ENCODE data around the gene LRRC14B.
"Not testable (repeated sequence)": the region's sequence is repeated elsewhere in the genome, so short reads cannot be mapped to it uniquely, and the experiment has no call there.

Gene LRRC14B

DNA sequence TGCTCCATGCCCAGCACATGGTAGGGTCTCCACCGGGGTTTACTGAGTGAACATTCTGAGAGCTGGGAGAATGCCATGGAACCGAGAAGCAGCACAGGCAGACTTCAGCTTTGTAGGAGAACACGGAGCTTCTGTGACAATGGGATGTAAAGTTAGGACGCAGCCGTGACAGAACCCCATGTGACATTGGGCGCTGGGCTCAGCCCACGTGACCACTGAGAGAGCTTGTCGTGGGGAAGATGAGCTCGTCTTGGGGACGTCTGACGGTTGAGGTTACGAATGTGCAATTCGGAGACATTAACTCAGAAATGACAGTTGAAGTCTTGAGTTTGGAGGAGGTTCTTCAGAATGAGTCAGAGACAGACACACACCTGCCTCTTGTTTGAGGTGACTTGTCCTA is 40.4 kb downstream of the LRRC14B start:
- Histone ChIP-seq H3K36me3 (peaks cover 67% of the 10 kb centered on the region), H3K27ac (no peak overlapping the region), H3K27me3 (ENCODE audit: insufficient read depth, low read depth, severe bottlenecking) (no peaks in the 10 kb centered on the region), H3K9me3 (ENCODE audit: severe bottlenecking) (no peaks in the 10 kb centered on the region), H3K4me3 (ENCODE audit: low read depth, low read length) (no peak overlapping the region)
- no peak for DNase-seq
- TF ChIP-seq, protein P1, sequence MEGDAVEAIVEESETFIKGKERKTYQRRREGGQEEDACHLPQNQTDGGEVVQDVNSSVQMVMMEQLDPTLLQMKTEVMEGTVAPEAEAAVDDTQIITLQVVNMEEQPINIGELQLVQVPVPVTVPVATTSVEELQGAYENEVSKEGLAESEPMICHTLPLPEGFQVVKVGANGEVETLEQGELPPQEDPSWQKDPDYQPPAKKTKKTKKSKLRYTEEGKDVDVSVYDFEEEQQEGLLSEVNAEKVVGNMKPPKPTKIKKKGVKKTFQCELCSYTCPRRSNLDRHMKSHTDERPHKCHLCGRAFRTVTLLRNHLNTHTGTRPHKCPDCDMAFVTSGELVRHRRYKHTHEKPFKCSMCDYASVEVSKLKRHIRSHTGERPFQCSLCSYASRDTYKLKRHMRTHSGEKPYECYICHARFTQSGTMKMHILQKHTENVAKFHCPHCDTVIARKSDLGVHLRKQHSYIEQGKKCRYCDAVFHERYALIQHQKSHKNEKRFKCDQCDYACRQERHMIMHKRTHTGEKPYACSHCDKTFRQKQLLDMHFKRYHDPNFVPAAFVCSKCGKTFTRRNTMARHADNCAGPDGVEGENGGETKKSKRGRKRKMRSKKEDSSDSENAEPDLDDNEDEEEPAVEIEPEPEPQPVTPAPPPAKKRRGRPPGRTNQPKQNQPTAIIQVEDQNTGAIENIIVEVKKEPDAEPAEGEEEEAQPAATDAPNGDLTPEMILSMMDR (IDR thresholded peaks at IDR 0.05; ENCODE audit: low read depth, low read length), result no peak

DNA sequence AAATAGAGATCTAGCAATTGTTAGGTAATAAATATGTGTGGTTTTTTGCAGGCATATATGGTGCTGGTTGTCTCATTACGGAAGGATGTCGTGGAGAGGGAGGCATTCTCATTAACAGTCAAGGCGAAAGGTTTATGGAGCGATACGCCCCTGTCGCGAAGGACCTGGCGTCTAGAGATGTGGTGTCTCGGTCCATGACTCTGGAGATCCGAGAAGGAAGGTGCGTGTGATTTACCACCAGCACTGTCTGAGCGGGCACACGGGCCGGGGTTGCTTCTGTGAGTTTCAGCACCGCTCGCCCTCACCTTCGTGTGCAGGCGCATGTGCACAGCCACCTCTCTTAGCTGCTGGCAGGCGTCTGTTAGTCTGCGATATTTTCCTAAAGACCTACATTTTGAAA is 42.1 kb downstream of the LRRC14B start:
- not testable (repeated sequence) for H3K4me3 ChIP-seq (ENCODE audit: low read depth, low read length); H3K9me3 ChIP-seq (ENCODE audit: severe bottlenecking); H3K27me3 ChIP-seq (ENCODE audit: insufficient read depth, low read depth, severe bottlenecking); DNase-seq; H3K27ac ChIP-seq
- H3K36me3 ChIP-seq, result peaks cover 59% of the 10 kb centered on the region

DNA sequence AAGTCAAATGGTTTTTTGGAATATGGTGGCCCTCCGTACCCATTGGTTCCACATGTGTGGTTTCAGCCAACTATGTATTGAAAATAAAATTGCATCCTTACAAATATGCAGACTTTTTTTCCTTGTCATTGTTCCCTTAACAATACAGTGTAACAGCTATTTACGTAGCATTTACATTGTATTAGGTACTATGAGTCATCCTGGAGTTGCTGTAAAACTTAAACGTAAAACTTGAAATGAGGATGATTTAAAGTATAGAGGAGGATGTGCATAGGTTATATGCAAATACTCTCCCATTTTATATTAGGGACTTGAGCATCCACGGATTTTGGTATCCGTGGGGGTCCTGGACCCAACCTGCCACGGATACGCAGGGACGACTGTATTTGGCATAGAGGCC is 43.2 kb downstream of the LRRC14B start:
- peaks cover 55% of the 10 kb centered on the region for H3K36me3 ChIP-seq
- H3K27ac ChIP-seq, result no peak overlapping the region

DNA sequence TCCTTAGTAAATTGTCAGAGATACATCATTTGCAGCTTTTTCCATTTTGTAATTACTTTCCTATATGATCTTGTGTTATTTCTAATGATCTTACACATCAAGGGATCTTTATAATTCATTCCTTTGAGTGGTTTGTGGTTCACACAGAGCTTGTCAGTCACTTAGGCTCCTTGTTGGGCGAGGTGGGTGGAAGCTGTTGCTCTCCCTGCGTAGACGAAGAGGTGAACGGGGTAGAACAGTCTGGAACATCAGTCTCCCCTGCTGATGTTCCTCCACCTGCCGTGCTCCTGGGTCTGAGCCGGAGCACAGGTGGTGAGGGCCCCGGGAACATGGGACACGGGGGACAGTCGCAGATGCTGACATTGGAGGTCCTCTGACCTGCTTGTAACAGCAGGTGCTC is 44.2 kb downstream of the LRRC14B start:
- peaks cover 53% of the 10 kb centered on the region for H3K36me3 ChIP-seq
- not testable (repeated sequence) for H3K9me3 ChIP-seq (ENCODE audit: severe bottlenecking); H3K27ac ChIP-seq; DNase-seq; H3K4me3 ChIP-seq (ENCODE audit: low read depth, low read length); H3K27me3 ChIP-seq (ENCODE audit: insufficient read depth, low read depth, severe bottlenecking)

More for the DNA sequence above, 43.2 kb downstream of the LRRC14B start:
- H3K9me3 ChIP-seq (ENCODE audit: severe bottlenecking), result no peaks in the 10 kb centered on the region
- H3K4me3 ChIP-seq (ENCODE audit: low read depth, low read length), result no peak overlapping the region
- DNase-seq, result no peak
- TF ChIP-seq, protein P1 (IDR thresholded peaks at IDR 0.05; ENCODE audit: low read depth, low read length), result no peak
- H3K27me3 ChIP-seq (ENCODE audit: insufficient read depth, low read depth, severe bottlenecking), result no peaks in the 10 kb centered on the region

DNA sequence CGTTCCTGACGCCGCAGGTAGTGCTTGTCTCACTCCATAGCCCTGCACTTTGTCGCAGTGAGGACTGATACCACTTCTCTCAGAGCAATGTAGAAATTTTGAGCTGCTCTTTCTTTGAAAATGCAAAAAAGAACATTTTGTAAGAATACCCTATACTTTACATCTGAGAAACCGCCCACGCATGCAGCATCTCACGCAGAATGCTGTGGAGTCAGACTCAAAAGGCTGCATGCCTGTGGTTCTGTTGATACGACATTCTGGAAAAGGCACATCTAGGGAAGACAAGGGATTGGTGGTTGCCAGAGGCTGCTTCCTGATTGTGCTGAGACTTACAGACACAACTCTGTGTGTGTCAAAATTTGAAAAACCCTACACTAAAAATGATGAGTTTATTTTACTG is 46.6 kb downstream of the LRRC14B start:
- not testable (repeated sequence) for H3K4me3 ChIP-seq (ENCODE audit: low read depth, low read length); H3K27me3 ChIP-seq (ENCODE audit: insufficient read depth, low read depth, severe bottlenecking); H3K9me3 ChIP-seq (ENCODE audit: severe bottlenecking); DNase-seq; H3K27ac ChIP-seq
- H3K36me3 ChIP-seq, result peaks cover 69% of the 10 kb centered on the region

DNA sequence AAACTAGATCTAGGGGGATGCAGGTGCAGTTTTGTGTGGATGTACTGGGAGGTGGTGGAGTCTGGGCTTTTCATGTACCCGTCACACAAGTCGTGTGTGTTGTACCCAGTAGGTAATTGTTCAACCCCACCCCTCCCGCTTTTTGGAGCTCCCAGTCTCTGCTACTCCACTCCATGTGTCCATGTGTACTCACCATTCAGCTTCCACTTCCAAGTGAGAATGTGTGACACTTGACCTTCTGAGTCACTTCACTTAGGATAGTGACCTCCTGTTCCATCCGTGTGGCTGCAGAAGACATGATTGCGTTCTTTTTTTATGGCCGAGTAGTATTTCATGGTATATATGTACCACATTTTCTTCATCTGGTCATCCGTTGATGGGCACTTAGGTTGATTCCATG is 49.3 kb downstream of the LRRC14B start:
- DNase-seq; H3K4me3 ChIP-seq (ENCODE audit: low read depth, low read length); H3K27ac ChIP-seq; H3K9me3 ChIP-seq (ENCODE audit: severe bottlenecking); H3K27me3 ChIP-seq (ENCODE audit: insufficient read depth, low read depth, severe bottlenecking): not testable (repeated sequence)
- peaks cover 57% of the 10 kb centered on the region for H3K36me3 ChIP-seq

DNA sequence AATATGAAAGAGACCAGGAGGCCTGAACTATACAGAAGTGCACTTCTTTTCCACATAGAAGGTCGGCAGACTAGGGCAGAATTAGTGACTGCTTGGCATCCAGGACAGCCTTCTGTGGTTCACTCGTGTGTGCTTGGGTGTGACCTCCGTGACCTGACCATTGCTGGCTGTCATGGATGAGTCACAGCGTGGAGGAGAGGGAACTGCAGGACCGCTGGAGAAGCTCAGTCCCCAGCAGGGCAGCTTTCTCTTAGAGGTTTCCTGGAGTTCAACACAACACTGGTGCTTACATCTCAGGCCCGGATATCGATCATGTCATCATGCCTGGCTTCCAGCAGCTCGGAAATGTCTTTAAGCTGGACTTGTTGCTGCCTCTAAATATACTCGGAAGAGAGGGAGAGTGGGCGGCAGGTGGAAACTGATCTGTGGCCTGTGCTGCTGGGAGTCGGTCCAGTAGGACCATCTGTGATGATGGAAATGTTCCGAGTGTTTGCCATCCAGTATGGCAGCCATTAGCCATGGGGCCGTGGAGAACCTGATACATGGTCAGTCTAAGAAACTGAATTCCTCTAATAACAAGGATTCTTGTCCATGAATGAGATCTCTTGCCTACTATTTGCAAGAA is 49.9 kb downstream of the LRRC14B start:
- peaks cover 54% of the 10 kb centered on the region for H3K36me3 ChIP-seq
- not testable (repeated sequence) for H3K27ac ChIP-seq; H3K4me3 ChIP-seq (ENCODE audit: low read depth, low read length); H3K9me3 ChIP-seq (ENCODE audit: severe bottlenecking); DNase-seq; H3K27me3 ChIP-seq (ENCODE audit: insufficient read depth, low read depth, severe bottlenecking)

DNA sequence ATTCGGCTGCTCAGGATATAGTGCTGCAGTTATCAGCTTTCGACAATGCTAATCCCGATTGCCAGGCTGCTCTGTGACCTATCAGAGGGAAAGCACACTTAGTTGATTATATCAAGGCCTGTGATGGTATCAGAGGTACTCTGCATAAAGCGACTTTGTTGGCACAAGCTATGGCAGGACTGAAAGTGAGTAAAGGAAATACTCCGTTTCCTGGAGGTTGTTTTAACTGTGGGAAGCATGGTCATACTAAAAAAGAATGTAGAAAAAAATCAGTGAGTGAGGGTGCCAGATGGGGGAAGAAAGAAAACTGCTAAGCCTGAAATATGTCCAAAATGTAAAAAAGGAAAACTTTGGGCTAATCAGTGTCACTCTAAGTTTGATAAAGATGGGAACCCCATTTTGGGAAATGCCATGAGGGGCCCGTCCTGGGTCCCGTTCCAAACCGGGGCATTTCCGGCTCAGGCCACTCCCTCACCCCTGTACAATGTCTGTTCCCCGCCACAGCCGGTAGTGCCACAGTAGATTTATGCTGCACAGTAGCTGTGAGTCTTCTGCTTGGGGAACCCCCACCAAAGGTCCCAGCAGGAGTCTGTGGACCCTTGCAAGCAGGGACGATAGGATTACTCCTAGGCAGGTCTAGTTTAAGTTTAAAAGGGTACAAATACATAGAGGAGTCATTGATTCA is 52.5 kb downstream of the LRRC14B start:
- H3K27me3 ChIP-seq (ENCODE audit: insufficient read depth, low read depth, severe bottlenecking); DNase-seq; H3K4me3 ChIP-seq (ENCODE audit: low read depth, low read length); H3K27ac ChIP-seq; H3K9me3 ChIP-seq (ENCODE audit: severe bottlenecking): not testable (repeated sequence)
- peaks cover 50% of the 10 kb centered on the region for H3K36me3 ChIP-seq

DNA sequence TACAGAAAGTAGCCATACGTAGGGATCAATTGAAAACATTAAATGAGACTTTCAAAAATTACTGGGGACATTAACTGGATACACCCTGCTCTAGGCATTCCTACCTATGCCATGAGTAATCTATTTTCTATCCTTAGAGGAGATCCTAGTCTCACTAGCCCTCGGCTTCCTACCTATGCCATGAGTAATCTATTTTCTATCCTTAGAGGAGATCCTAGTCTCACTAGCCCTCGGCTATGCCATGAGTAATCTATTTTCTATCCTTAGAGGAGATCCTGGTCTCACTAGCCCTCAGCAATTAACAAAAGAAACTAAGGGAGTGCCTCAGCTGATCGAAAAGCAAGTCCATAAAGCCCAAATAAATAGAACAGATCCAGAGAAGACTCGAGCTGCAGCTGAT is 54.4 kb downstream of the LRRC14B start:
- not testable (repeated sequence) for H3K9me3 ChIP-seq (ENCODE audit: severe bottlenecking); H3K27me3 ChIP-seq (ENCODE audit: insufficient read depth, low read depth, severe bottlenecking)

More for the DNA sequence above, 54.4 kb downstream of the LRRC14B start:
- DNase-seq; H3K4me3 ChIP-seq (ENCODE audit: low read depth, low read length); H3K27ac ChIP-seq: not testable (repeated sequence)
- peaks cover 40% of the 10 kb centered on the region for H3K36me3 ChIP-seq
